Peyer's patch (tissue), 4 donors: ENCODE data around the gene SCARF1. TPM values are rescaled to one million over a fixed set of nuclear protein-coding genes. Genes with fewer than 3 reads are reported as not detected.

Experiments used
- DNase-seq, 3 donors: peaks; one replicate each; pipeline ENCODE4 v3.0.0-alpha.2; 2017 to 2019
- H3K27ac ChIP-seq, 4 donors: fragments of 200-600 bp; sonication (generic); one replicate each; pipeline ENCODE4 v1.5.1; 2016 to 2019
- H3K27me3 ChIP-seq, 2 donors: fragments of 200-600 bp; sonication (generic); one replicate each; pipeline ENCODE4 v1.5.1; 2019
- H3K36me3 ChIP-seq, 3 donors: fragments of 200-600 bp; sonication (generic); one replicate each; pipeline ENCODE4 v1.5.1; 2016 to 2019
- H3K4me1 ChIP-seq, 4 donors: fragments of 200-600 bp; sonication (generic); one replicate each; pipeline ENCODE4 v1.5.1; 2016 to 2019
- H3K4me3 ChIP-seq, 4 donors: fragments of 200-600 bp; sonication (generic); 1 replicate in 3 of 4; 2 replicates in 1 of 4; pipeline ENCODE4 v1.5.1; 2016 to 2019; ENCODE audit warnings: mild to moderate bottlenecking in 1 of 4
- H3K9me3 ChIP-seq, 4 donors: fragments of 200-600 bp; sonication (generic); one replicate each; pipeline ENCODE4 v1.5.1; 2016 to 2019; ENCODE audit warnings: mild to moderate bottlenecking in 1 of 4
- CTCF ChIP-seq, 6 experiments: fragments of 450-650 bp in 4 of 6; fragments of 200-600 bp in 2 of 6; sonication (generic) in 1 of 6; IDR thresholded peaks; one replicate each; pipeline ENCODE4 v1.5.1; 2017 to 2019; ENCODE audit warnings: antibody characterized with exemption in 6 of 6, mild to moderate bottlenecking in 3 of 6, moderate library complexity in 1 of 6
- POLR2A ChIP-seq, 2 donors: fragments of 450-650 bp; IDR thresholded peaks; one replicate each; pipeline ENCODE4 v1.5.1; 2017; ENCODE audit warnings: antibody characterized with exemption in 2 of 2, mild to moderate bottlenecking in 2 of 2, moderate library complexity in 2 of 2
- small RNA-seq, 2 donors: library from RNA; depleted of rRNA; stranded (forward); fragments of <200 nt; gene quantifications; one replicate each; pipeline ENCODE3, GENCODE V24; 2016
- total RNA-seq, 4 donors: library from RNA; depleted of rRNA; stranded (reverse); fragments of >200 nt; gene quantifications; one replicate each; pipeline ENCODE4 v1.1.0, GENCODE V29; 2016

Gene SCARF1
- total RNA-seq, 4 donors from 2014 or later = 9.8 to 32.2 (median 20.3) TPM

- no peak for TF ChIP-seq CTCF (IDR thresholded peaks at IDR 0.05)
- TF ChIP-seq POLR2A (IDR thresholded peaks at IDR 0.05) = no peak
- Histone ChIP-seq H3K36me3 (peaks cover 0 to 10% (median 0%) of the 10 kb centered on the region in 3 donors), H3K27me3 (no peaks in the 10 kb centered on the region), H3K27ac (peak overlapping the region; percentile 49 to 91 (median 70)), H3K4me3 (peak overlapping the region in 1 of 4 donors; percentile 1), H3K9me3 (no peaks in the 10 kb centered on the region), H3K4me1 (peaks cover 12 to 46% (median 24%) of the 10 kb centered on the region in 4 donors)
- DNase-seq = peak in 2 of 3 donors; percentile 72 to 88
These were observed 55.3 kb downstream of the SCARF1 start for GRCh38 chr17:1590029-1590746.

GRCh38 chr17:1588821-1589585, 56.5 kb downstream of the SCARF1 start:
- Histone ChIP-seq H3K4me3 (no peak overlapping the region), H3K4me1 (peaks cover 11 to 45% (median 23%) of the 10 kb centered on the region in 4 donors), H3K27ac (peak overlapping the region in 3 of 4 donors; percentile 49 to 91 (median 68)), H3K27me3 (no peaks in the 10 kb centered on the region), H3K36me3 (peaks cover 0 to 19% (median 0%) of the 10 kb centered on the region in 3 donors), H3K9me3 (no peaks in the 10 kb centered on the region)
- no peak for TF ChIP-seq POLR2A (IDR thresholded peaks at IDR 0.05)
- no peak for DNase-seq

GRCh38 chr17:1584167-1584566, 61.4 kb downstream of the SCARF1 start:
- Histone ChIP-seq H3K27ac (no peak overlapping the region), H3K27me3 (no peaks in the 10 kb centered on the region), H3K36me3 (peaks cover 0 to 31% (median 0%) of the 10 kb centered on the region in 3 donors), H3K4me3 (no peak overlapping the region), H3K4me1 (peaks cover 0 to 18% (median 0%) of the 10 kb centered on the region in 4 donors), H3K9me3 (no peaks in the 10 kb centered on the region)
- DNase-seq = no peak
- TF ChIP-seq CTCF (IDR thresholded peaks at IDR 0.05) (no peak), POLR2A (IDR thresholded peaks at IDR 0.05) (no peak)

Small RNAs within 50 kb of the gene (small RNA-seq; reads per million reads assigned to genes)
- 0 reads per million in 2 donors for gene RN7SL105P

Other genes starting within 250 kb of the SCARF1 start
- gene YWHAE, start 245.5 kb downstream of the SCARF1 start, total RNA-seq = 100 to 1,000 TPM; 317 to 474 (median 395) TPM
- gene CRK, start 189.5 kb downstream of the SCARF1 start, total RNA-seq = 10 to 100 TPM; 33.0 to 66.2 (median 59.5) TPM
- 100 to 1,000 TPM; 144 to 232 (median 179) TPM for gene MYO1C, start 153.0 kb downstream of the SCARF1 start, total RNA-seq
- 100 to 1,000 TPM in 1 of 4 donors, 10 to 100 TPM in 3; 60.9 to 163 (median 64.7) TPM for gene INPP5K, start 129.1 kb downstream of the SCARF1 start, total RNA-seq
- 100 to 1,000 TPM in 2 of 4 donors, 10 to 100 TPM in 2; 88.2 to 132 (median 107) TPM for gene PITPNA, start 82.9 kb downstream of the SCARF1 start, total RNA-seq
- 100 to 1,000 TPM in 1 of 4 donors, 10 to 100 TPM in 3; 58.6 to 103 (median 69.0) TPM for gene SLC43A2, start 16.9 kb downstream of the SCARF1 start, total RNA-seq
- 100 to 1,000 TPM in 1 of 4 donors, 10 to 100 TPM in 3; 29.7 to 173 (median 92.3) TPM for gene RILP, start 4.1 kb upstream of the SCARF1 start, total RNA-seq
- gene PRPF8, start 39.1 kb upstream of the SCARF1 start, total RNA-seq = 100 to 1,000 TPM; 138 to 390 (median 226) TPM
- 10 to 100 TPM in 3 of 4 donors, 1 to 10 TPM in 1; 8.3 to 37.8 (median 19.5) TPM for gene TLCD2, start 64.6 kb upstream of the SCARF1 start, total RNA-seq
- gene WDR81, start 79.0 kb upstream of the SCARF1 start, total RNA-seq = 10 to 100 TPM; 37.1 to 83.3 (median 59.2) TPM
- gene SERPINF2, start 97.1 kb upstream of the SCARF1 start, total RNA-seq = 1 to 10 TPM; 4.0 to 9.6 (median 5.6) TPM
- 100 to 1,000 TPM in 1 of 4 donors, 10 to 100 TPM in 3; 28.7 to 306 (median 81.6) TPM for gene SERPINF1, start 116.3 kb upstream of the SCARF1 start, total RNA-seq
- 10 to 100 TPM; 31.2 to 42.1 (median 39.8) TPM for gene SMYD4, start 184.2 kb upstream of the SCARF1 start, total RNA-seq
- gene RPA1, start 184.3 kb upstream of the SCARF1 start, total RNA-seq = 10 to 100 TPM; 17.2 to 32.2 (median 26.0) TPM